Anterior cingulate cortex (tissue), 58 donors: ENCODE data around the gene TIGIT.
"Not testable (repeated sequence)": the region's sequence is repeated elsewhere in the genome, so short reads cannot be mapped to it uniquely, and the experiment has no call there.

ENCODE experiments used
- DNase-seq, 58 donors: peaks; one replicate each; lab custom pipeline; 2025; lab: John Stamatoyannopoulos, UW

TIGIT gene

GRCh38 chr3:114293838-114294535 is at the start of gene TIGIT:
Gene TIGIT (plus strand): TSS chr3:114294028. CDS start chr3:114294062, 34 bp downstream.
- DNase-seq: no peak

GRCh38 chr3:114252954-114253353 is 40.9 kb upstream of the TIGIT start:
- no peak for DNase-seq

GRCh38 chr3:114253505-114253904 is 40.3 kb upstream of the TIGIT start:
- no peak for DNase-seq

- DNase-seq: no peak
Observed at GRCh38 chr3:114259566-114259965, 34.3 kb upstream of the TIGIT start.

GRCh38 chr3:114260152-114260551 is 33.7 kb upstream of the TIGIT start:
- DNase-seq: no peak

GRCh38 chr3:114270019-114270418 is 23.8 kb upstream of the TIGIT start:
- DNase-seq: no peak

GRCh38 chr3:114272271-114272670 is 21.6 kb upstream of the TIGIT start:
- no peak for DNase-seq

- DNase-seq: no peak
Observed at GRCh38 chr3:114274929-114275328, 18.9 kb upstream of the TIGIT start.

GRCh38 chr3:114276856-114277255 is 17.0 kb upstream of the TIGIT start:
- not testable (repeated sequence) for DNase-seq

- no peak for DNase-seq
Observed at GRCh38 chr3:114284644-114285043, 9.2 kb upstream of the TIGIT start.

GRCh38 chr3:114285648-114286230 is 8.1 kb upstream of the TIGIT start:
- no peak for DNase-seq

- no peak for DNase-seq
Observed at GRCh38 chr3:114286266-114286665, 7.6 kb upstream of the TIGIT start.

- DNase-seq: peak in 21 of 58 donors; percentile 1 to 29 (median 7)
Observed at GRCh38 chr3:114290911-114291901, 2.6 kb upstream of the TIGIT start.

GRCh38 chr3:114294940-114295480 is 1.2 kb downstream of the TIGIT start:
- DNase-seq: no peak

GRCh38 chr3:114295946-114296345 is 2.1 kb downstream of the TIGIT start:
- DNase-seq: no peak

- peak in 1 of 58 donors; percentile 1 for DNase-seq
Observed at GRCh38 chr3:114299421-114299820, 5.6 kb downstream of the TIGIT start.

GRCh38 chr3:114299941-114300624 is 6.3 kb downstream of the TIGIT start:
- no peak for DNase-seq

GRCh38 chr3:114307222-114307830 is 13.5 kb downstream of the TIGIT start:
- no peak for DNase-seq

- no peak for DNase-seq
Observed at GRCh38 chr3:114307832-114308231, 14.0 kb downstream of the TIGIT start.

- DNase-seq: no peak
Observed at GRCh38 chr3:114308377-114308776, 14.5 kb downstream of the TIGIT start.
